Measurements from ENCODE around the gene PPARA.
A peak's percentile ranks its signal among the peaks of the same experiment; 100 is the strongest.

PPARA gene

DNA sequence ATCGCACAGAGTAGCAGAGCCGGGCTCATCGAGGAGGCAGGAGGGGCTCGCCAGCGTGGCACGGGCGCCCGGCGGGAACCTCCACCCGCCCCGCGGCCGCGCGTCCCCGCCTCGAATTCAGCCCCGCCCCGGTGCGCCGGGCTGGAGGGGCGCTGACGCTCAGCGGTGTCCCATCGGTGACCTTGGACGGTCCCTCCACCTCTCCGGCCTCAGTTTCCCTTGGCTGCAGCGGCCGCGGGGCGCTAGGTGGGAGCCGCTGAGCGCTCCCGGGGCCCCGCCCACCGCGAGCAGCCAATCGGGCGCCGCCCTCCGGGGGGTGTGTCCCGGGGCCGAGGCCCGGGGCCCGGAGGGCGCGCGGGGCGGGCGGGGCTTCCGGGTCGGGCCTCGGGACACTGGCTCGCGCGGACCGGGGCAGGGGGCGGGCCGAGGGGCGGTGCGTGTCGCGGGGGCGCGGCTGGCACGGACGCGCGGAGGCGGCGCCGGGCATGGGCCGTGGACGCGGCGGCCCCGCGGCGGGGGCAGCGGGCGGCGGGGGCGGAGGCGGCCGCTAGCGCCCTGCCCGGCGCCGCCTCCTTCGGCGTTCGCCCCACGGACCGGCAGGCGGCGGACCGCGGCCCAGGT is at the start of gene PPARA:
PPARA (plus strand) TSS at position 493 of the 621 bp plus-strand sequence. CDS start 47,858 bp downstream, outside the sequence.
- DNase-seq, result peak; percentile 87 to 91

DNA sequence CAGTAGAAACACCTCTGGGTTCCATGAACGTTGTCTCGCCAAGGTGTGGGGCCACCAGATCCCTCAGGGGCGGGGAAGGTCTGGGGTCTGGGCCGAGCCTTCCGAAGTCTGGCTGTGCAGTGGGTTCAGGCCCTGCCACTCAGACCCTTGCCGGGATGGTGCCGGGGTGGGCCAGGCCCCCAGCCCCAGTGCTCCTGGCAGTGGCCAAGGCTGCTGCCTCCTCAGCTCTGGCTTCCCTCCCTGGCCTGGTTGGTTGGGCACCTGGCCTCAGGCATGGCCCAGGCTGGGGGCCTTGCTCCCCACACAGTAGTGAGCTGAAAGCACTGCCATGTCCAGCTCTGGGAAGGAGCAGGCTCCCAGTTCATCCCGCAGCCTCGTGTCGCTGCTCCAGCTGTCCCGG is 48.2 kb upstream of the PPARA start:
- DNase-seq, result no peak

DNA sequence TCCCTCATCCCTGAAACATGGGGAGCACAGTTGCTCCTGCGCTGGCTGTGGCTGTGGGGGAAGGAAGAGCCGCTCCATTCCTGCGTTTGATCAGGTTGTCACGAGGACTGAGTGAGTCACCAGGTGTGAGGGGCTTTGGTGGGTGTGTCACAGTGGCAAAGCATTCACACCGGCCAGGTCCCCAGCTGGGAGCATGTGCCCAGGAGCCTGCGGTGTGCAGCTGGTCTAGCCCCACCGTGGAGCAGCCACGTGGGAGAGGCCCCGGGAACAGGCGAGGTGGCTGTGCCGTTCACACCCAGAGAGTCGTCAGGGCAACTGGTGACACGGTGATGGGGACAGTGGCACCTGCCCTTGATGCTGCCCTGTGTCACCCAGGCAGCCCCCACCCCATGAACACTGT is 47.6 kb upstream of the PPARA start:
- DNase-seq, result no peak

DNA sequence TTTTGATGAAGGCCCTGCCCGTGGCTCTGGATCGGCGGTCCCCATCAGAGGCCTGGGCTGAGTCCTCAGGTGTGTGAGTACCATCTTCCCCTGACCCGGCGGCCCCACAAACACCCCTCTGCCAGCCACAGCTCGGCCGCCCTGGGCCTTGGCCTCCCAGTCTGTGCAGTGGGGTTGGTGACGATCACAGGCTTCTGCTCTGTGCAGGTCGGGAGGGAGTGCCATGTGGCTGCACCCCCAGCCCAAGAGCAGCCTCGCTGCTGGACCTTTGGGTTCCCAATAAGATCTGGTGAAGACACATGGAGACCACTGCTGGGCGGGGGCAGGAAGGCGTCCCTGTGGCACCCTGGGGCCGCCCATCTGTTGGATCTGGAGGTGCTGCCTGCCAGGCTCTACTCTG is 47.1 kb upstream of the PPARA start:
- DNase-seq, result no peak

DNA sequence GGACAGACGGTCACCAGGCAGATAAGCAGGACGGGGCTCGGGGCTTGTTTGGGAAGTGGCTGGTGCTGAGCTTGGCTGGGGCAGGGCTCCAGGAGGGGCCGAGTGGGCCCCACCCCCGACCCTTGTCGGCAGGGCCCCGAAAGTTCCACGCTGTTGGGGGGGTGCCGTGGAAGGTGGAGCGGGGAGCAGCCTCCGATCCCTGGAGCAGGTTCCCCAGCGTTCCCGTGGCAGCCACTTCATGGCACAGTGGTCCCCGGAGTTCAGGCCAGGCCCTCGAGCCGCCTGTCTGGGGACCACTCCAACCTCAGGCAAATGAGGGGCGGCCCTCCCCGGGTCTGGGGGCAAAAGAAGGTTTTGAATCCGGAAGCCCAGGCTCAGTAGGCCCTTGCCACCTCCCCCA is 46.7 kb upstream of the PPARA start:
- DNase-seq, result no peak

DNA sequence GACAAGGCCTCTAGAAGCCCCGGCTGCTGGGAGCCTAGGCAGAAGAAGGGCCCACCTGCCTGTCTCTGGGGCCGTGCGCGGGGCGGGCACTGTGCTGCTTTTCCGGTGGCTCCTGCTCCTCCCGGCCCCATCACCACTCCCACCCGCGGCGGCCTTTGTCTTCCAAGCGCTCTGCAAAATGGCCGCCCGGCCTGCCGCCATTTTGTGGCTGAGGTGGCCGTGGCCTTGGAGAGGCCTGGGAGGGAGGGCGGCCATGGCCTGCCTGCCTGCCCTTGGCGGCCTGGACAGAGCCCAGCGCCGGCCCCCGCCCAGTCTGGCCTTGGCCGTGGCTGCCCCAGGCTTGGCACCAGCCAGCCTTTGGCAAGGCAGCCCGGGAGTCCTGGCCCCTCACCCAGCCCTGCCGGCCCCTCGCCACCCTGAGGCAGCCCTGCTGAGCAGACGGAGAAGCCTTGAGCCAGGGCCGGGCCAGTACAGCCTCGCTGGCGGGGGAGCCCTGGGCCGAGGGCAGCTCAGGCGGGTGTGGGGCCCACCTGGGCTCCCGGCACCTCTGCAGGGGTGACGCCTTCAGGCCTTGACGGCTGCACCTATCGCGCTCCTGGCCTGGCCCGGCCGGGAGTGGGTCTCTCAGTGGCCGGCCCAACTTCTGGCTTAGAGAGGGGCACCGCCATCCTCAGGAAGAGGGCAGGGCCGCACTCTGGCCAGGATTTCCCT is 46.0 kb upstream of the PPARA start:
- DNase-seq, result no peak

DNA sequence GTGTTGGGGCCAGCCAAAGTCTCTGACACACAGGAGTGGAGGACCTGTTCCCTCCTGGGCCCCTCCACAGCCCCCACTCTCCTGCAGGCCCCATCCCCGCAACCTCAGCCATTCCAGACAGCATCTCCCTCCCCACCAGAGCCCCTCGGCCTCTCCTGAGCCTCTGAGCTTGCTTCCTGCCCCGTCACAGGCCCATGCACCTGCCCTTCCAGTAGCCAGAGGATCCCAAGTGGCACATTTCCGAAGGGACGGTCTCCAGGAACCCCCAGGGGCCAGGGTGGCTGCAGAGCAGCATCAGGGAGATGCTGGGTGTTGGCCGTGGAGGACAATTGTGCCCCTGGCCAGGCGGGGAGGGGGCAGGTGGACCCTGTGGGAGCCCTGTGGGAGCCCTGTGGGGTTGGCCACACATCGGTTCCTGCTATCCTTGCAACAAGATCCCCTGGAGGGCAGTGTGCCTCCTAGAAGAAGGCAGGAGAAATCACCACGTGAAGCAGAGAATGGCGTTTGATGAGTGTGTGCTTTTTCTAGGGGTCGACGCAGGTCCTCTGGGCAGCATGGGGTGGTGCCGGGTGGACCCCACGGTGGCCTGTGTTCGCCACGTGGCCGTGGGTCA is 45.3 kb upstream of the PPARA start:
- DNase-seq, result no peak

DNA sequence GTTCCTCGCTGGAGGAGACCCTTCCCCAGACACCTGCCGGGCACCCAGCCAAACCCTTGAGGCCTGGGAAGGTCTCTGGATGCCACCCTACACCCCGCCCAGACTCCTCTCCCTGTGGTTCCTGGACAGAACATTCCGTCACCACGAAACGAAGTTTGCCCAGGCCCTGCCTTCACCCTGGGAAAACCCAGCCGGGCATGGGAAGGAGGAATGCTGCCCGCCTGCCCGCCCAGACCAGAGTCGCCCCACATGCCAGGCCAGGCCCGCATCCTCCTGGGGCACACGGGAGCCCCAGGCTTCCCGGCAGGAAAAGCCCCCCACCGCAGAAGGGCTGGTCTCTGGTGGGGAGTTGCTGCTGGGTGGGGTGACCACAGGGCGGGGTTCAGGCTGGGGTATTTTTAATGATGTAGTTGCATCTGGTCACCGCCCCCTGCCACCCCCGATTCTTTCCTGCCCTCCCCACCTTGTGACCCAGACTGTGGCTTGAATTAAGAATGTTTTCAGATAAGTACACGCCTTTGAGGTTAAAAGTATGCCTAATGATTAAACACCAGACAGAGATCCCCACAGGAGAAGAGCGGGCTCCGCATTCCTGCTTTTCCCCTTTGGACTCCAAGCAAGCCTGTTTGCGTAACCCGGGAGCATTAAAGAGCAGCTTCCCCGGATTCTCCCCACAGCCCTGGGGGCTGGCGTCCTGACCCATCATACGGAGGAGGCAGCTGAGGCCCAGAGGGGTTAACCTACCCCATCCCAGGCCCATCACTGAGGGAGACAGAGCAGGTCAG is 44.6 kb upstream of the PPARA start:
- DNase-seq, result no peak

DNA sequence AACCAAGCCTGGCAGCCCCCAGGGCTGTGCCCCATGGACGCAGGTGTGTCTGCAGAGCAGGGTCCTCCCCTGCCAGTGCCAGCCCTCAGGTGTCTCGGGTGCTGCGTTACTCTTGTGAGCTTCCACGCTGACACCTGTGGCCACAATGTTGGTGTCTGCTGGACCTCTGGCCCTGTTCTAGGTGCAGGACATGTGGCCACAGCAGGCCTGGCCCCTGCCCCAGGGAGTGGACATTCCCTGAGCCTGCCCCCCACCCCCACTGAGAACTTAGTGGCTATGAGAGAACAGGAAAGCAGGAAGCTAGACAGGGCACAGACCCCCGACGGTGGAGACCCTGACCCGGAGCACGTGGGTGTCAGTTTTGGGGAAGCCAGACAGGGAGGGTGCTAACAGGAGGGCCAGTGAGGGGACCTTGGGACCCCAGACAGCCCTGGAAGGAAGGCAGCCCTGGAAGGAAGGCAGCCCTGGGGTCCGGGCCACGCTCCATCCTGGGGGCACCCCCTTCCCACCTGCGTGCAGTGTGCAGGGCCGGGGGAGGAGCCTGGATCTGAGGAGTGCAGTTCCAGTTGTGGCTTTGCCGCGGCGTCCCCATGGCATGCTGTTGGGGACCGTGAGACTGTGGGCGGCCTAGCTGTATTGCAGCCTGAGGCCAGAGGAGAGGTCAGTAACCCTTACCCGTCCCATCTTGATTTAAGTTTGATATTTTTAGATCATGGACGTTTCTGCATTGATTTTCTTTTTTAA is 43.9 kb upstream of the PPARA start:
- DNase-seq, result no peak

DNA sequence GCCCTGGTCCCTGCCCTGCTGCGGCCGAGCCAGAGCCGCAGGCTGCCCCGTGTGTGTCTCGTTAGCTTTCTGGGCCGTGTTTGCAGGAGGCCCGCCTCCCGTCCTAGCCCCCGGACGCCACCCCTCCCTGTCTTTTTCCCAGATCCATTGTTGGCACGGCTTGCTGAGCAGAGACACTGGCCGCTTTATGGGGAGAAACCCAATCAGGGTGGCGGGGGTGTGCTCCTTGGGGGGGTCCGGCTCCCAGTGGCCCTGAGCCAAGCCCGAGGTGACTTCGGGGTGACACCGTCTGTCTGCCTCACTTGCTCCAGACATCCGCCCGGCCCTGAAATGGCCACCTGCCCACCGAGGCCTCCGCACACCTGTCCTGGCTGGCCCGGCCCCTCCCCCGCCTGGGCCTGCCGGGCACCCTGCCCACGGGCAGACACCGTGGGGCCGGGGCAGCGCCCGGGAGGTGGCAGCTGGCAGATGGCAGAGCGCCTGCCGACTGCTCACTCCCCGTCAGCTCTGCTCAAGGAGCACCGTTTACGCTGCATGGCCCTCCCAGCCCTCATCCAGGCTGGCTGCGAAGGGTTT is 43.1 kb upstream of the PPARA start:
- no peak for DNase-seq

DNA sequence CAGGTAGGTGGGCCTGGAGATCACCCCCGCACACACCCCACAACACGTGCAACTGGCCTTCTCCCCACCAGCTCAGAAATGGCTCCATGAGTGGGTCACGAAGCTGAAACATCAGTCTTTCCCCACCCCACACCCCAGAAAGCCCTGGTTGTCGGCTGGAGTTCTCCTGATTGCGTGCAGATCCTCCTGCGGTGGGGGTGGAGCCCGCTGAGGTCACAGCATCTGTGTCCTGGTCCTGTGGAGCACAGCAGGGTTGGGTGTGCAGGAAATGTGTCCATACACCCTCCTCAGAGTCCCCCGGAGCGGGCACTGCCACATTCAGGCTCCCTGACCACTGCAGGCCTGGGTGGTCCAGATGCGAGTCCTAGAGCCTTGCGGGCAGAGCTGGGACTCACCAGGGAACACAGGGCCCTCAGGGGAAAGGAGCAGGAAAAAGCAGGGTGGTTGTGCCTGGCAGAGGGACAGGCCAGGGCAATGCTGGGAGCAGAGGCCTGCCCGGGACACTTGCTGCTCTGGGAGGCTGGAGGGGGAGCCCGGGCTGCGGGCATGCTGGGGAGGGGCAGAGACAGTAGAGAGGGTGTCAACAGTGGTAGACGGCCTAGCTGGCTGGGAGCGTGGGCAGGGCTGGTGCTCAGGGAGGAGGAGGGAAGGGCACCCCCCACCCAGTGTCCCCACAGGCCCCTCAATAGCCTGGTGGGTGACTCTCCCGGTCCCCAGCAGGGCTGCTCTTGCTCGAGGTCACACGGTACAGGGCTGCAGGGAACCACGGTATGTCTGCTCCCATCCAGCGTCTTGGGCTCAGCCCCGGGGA is 42.4 kb upstream of the PPARA start:
- DNase-seq, result no peak

DNA sequence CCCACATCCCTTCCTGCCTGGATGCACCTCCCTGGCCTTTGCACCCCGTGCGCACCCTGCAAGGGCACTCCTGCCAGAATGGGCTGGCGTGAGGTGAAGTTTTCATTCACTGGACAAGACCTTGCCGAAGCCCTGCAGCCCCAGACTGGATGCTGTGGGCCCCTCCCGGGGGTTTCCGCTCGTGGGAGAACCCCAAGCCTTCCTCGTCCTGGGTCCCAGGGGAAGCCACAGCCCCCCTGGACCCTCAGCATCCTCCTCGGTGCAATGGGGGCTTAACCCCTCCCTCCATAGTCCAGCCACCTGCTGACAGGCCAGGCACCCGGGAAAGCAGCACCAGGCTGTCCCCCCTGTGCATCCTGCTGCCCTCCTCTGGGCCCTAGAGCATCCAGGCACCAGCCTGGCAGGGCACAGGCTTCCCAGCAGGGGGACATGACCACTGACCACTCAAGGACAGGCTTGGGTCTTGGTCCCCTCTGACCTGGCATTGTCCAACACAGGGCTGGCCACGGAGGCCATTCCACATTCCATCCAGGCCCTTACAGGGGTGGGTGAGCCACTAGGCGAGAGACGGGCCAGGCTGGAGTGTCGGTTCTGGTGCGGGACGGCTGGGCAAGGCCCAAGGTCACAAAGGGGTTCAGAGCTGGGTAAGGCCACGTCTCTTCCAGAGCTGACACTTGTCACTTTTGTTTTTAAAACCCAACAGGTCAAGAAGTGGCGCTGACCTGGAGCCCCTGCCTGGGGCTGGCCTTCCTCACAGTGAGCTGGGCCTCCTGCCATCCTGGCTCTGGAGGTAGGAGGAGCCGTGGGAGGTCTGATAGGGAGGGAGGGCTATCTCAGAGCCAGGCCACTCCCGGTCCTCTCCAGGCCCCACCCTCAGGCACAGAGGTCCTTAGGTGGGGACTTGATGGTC is 41.5 kb upstream of the PPARA start:
- DNase-seq, result no peak

DNA sequence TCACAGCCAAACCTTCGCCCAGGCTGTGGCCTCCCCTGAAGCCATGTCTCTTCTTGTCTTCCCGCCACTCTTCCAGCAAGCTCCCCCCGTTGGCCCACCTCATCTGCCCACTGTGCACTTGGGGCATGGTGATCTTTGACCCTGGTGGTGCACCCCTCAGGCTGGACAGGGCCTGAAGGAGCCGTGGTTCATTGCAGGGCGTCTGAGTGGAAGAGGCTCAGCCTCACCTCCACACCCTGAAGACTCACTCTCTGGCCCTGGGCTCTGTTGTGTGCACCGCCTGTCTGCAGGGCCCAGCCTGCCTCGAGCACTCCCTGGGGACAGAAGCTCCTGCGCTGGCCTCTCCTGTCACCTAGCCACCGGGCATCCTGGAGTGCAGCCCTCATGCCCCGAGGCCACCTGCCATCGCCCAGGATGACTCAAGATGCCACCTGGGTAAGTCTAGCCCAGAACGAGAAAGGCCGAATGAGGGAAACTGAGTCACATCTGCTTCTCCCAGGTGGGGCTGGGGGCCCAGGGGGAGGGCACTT is 40.8 kb upstream of the PPARA start:
- no peak for DNase-seq

DNA sequence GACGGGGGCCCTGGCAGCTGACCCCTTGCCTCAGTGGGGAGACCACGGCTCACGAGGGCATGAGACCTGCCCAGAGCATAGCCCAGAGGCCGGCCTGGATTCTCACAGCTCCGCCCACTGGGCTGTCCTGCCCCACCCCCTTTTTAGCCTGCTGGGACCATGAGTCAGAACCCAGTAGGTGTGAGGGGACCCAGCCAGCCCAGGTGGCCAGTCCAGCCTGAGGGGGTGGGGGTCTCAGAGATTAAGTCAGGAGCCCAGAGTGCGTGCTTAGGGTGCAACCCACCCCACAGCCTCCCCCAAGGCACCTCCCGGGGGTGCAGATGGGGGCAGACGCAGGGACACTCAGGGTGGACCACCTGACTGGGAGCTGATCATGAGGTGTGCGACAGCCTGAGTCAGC is 40.1 kb upstream of the PPARA start:
- DNase-seq, result no peak

DNA sequence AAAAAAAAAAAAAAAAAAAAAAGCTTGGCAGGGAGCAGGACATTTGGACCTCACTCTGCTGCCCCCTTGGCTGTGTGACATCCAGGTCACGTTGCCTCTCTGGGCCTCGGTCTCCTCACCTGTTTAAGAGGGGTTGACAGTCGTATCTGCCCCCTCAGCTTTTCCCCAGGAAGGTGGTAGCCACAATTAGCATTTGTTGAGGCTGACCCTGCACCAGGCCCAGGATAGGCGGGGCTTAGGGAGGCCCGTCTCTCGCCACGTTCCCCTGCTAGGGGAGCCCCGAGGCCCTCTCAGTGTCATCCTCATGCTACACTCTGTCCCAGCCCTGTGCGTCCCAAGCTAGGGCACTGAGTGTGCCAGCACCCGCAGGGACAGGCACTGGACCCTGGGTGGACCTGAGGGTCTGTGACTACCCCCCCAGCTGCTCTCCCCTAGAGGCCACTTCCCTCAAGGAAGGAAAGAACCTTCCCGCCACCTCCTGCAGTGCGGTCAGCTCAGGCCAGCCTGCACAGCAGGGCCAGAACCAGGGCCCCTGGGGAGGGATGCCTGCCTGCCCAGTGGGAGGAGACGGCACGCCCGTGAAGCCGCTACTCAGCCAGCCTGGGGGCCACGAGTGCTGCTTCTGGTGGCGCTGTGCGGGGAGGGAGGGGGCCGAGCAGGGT is 38.5 kb upstream of the PPARA start:
- no peak for DNase-seq

DNA sequence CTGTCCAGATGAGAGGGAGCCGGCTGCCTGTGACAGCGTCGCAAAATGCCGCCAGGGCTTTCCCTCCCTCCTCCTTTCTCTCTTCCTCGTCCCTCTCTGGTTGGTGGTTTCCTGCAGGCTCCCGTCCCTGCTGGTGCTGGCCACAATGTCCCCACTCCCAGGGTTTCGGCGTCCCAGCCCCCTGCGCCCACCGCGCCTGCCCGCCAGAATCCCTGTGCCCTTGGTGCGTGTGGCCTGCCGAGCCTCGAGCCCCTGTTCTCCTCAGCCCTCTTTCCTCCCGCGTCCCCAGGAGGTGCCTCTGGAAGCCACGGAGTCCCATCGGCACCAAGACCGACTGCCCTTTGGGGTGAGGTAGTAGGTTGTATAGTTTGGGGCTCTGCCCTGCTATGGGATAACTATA is 37.9 kb upstream of the PPARA start:
- DNase-seq, result no peak

DNA sequence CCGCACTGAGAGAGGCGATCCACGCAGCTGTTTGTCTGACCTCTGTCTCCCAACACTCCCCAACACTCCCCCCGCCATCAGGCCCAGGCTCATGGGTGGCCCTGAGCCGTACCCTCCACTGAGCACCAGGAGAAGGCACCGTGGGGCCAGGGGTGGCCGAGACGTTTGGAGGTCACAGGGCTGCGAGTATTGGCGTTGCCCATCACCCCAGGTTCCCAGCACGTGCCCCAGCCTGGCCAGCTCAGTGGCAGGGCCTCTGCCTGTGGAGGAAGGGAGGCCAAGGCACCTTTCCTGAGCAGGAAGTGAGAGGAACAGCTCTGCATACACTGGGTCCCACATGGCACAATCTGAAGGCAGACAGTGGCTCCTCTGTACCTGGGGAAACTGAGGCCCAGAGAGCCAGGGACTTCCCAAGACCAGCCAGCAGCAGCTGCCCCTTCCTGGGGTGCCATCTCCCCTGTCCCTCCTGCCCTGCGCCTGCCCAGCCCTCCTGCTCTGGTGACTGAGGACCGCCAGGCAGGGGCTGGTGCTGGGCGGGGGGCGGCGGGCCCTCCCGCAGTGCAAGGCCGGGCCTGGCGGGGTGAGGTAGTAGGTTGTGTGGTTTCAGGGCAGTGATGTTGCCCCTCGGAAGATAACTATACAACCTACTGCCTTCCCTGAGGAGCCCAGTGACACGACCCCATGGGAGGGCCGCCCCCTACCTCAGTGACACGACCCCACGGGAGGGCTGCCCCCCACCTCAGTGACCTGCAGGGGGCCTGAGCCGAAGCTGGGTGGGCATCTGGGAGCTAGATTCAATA is 37.0 kb upstream of the PPARA start:
- DNase-seq, result no peak

DNA sequence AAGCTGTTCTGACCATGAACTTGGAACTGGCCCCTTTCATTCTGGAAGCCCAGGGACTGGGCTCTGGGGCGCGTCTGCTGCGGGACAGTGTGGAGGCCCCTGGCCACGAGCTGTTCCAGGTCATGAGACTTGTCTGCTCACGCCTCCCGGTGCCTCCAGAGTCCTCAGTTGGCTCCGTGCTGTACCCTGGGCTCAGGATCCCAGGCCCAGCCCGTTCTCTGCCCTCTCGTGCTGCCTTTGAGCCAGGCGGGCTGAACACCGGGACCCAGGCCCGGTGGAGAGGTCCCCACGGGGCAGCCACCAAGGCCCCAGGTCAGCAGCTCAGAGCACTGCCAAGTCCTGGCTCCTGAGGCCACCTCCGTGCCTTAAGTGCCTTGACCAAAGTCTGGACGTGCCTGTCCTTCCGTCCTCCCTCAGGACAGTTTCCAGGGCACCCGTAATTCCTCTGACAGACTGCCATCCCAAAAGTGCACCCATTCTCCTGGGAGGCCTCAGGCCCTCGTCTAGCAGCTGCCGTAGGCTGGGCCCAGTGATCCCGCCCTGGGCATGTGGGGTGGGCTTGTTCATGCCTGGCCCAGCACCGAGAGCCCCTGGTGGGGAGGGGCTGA is 36.3 kb upstream of the PPARA start:
- DNase-seq, result no peak
